ENCODE data around the gene ROPN1.
"Not testable (repeated sequence)": the region's sequence is repeated elsewhere in the genome, so short reads cannot be mapped to it uniquely, and the experiment has no call there.

ROPN1 gene

DNA sequence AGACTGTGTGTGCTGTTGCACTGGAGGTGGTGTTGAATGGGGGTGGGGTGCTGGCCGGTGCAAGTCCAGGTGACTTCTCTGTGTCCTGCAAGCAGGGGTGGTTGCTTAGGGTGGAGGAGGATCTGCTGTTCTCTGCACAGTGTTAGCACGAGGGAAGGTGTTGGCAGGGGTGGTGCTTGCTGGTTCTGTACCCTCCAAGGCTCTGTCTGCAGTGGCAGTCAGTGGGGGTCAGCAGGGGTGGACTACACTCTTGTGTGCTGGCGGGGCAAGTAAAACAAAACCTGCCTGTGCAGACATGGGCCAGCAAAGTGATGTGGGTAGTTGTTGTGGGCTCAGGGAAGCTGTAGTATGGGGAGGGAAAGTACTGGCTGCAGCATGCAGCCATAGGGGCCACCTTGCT lies 5.5 kb downstream of the ROPN1 start:
- DNase-seq = no peak

DNA sequence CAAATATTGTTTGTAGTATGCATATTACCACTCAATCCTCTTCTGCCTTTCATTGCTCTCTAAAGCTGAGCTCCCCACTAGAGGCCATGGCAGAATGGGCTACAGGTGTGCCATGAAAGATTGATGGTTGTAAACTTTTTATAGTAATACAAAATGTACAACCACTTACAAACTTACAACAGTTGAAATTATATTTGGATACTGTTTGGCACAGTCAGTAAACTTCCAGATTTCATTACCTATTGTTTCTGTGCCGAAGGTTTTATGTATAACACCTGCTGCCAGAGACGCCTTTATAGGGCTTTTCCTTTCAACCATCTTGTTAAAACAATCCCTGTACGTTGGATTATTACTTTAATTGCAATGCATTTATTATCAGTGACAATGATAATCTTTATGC lies 7.0 kb downstream of the ROPN1 start:
- DNase-seq = no peak

DNA sequence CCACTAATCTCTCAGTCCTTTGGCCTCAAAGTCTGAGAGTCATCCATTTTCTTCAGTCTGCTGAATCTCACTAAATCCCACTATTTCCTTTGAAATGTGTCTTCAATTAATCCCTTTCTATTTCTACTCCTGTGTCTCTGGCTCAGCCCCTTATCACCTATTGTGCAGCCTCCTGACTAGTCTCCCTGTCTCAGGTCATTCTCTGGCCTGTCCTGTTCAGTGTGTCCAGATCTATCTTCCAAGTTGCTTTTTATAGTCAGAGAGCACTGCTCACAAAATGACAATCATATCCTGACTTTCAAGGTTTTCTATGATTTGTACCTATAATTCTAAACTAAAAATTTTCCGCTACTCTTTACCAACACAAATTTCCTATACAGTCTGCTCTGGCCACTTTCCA lies 7.6 kb downstream of the ROPN1 start:
- no peak for DNase-seq

DNA sequence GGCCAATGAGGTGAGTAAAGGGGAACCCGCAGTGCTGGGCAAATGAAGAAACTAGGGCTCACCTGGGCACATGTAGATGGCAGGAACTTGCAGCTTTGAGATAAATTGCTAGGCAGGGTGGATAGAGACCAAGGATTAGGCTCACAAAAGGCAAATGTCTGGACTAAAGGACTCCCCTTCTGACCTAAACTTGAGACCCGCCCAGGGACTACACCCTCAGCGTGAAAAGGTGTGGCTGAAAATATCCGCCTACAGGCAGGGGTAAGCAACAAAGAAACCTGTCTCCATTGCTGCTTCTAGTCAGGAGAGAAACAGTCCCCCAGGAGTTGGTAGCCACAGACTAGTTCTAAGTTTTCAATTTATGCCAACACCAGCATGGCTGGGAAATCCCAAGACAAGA lies 10.6 kb downstream of the ROPN1 start:
- DNase-seq = not testable (repeated sequence)

DNA sequence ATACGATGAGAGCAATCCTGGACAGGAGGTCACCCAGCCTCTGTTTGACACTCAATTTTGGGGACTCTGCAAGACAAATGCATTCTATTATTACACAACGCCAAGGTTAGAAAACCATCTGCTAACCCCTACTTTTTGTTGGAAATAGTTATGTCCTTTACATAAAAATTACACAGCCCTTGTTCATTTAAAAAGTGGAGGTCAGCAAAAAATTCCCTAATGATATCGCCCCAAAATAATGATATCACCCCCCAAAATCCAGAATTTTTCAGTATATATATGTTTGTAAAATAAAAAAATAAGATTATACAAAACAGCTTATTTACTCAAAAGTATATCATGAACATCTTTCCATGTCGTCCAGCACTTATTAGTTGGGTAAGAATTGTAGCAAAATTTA lies 11.4 kb downstream of the ROPN1 start:
- no peak for DNase-seq

DNA sequence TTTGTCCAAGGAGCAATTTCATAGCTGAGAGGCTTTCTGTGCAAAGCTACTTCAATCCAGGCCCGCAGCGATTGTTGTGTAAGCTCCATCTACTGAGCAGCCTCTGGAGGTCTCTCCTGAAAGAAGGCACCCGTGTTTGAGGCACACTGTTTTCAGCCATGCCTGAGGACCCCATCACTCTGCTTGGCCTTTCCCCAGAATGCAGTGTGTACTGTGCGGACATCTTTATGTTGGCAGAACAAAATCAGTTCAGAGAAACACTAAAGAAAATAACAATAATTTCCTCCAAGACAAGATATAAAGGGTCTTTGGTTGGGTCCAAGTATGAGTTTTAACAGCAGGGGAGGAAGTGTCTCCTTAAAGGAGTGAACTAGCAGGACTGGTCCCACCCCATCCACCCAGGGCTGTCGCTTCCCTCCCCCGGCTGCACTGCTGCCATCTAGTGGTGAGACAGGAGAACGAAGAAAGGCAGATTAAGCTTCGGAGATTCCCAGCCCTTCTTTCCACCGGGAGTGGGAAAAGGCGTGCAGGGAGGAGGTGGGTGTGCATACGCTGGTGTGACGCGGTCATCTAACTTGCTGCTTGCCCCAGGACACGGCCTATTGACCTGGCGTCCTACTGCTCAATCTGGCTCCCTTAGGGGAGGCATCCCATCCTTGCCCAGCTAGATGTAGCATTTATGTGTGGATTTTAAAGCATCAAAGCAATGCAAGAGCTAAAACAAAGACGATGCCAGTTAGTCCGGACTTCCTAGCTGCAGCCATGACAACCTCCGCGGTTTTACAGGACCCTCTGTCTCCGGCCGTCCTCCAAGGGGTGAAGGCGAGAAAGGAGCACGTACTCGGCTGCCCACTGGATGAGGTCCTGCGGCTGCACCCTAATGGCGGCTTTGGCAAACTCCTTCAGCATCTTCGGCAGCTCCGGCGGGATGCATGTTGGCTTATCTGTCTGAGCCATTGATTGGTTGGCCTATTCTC lies 12.1 kb downstream of the ROPN1 start:
- DNase-seq = peak; percentile 37

DNA sequence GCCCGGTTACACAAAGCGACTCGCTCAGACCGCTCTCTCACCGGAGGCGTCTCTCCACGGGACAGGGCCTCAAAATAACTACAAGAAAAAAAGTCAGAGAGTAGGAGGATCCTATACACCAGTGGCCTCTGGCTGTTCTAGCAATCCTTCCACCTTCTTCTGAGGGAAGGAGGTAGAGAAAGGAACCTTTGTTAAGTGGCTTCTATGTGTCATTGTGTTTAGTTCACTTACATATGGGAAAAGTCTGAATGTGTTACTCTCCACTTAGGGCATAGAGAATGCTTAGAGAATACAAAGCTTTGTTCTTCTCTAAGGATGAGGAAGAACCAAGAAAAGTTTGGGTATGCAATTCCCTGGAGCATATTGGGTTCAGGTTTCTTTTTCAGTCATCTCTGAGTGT lies 15.0 kb downstream of the ROPN1 start:
- not testable (repeated sequence) for DNase-seq

DNA sequence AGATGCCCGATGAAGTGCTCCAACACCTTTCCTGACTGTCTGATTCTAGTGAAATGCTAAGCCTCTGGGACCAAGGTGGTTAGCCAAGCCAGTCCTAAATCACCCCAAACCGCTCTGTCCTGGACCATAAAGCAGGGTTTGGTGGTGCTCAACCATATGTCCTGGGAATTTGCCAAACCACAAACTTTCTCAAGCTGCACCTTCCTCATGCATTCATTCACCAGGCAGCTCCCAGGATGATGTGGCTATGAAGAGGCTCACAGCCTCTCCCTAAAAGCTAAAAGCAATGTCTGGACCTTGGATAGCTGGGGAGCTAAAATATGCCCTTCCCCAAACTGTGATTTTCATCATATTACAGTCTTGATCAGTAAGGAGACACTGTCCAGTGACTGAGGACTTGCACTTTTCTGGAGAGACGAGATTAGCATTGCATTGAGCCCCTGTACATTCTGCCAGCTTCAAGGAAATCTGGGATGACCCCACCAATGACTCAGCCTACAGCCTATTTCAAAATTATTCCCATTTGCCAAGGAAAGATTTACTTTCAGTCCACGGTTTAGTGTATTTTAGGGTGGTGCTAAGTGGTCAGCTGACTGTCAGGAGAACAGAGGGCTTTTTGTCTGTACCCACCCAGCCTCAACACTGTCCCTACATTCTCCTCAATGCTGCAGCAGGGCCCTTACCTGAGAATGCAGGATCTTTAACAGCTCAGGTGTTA lies 15.6 kb downstream of the ROPN1 start:
- DNase-seq = not testable (repeated sequence)

DNA sequence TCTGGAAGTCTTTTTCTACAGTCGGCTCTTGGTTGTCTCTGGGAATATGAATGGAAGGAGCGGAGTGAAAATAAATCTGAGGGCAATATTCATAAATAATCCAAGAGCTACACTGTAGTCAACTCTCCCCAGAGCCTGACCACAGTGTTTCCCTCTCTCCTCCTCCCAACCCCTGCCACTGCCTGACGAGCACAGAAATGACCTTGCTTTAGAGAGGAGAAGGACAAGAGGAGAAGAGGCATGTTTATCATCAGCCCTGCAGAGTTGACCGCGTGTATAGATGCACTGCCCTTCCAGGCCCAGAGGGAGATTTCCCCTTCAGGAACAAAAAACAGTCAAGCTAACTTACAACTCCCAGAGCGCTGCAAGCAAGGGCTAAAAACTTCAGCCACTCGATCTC lies 16.9 kb downstream of the ROPN1 start:
- not testable (repeated sequence) for DNase-seq

DNA sequence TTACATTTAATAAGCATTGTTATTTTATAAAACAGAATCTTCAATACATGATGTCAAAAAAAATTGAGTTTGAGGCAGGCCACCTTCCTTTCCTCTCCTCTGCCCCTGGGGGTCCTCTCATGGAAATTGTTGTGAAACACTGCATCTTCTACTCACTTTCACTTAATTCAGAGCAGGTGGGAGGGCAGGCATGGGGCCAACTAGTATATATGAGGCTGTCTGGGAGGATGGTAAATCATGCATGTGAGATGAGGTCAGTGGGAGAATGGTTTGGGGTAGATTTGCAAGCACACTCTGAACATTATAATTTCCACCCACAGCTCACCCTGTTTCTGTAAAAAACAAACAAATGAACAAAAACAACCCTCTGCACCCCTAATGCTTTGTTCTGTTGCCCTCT lies 20.5 kb downstream of the ROPN1 start:
- DNase-seq = no peak

DNA sequence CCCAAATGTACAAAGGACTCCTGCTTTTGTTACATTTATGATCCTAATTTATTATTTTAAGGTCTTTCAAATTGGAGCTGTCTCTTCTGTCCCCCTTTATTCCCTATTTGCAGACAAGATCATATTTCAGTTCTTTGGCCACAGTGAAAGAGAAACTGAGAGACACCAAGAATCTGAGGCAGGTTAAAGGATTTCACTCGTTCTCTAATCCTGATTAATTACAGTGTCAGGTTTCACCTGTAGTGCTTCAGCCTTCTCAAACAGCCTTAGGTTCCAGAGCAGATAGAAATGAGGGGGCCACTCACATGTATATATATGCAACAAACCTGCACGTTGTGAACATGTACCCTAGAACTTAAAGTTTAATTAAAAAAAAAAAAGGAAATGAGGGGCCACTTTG lies 24.7 kb downstream of the ROPN1 start:
- DNase-seq = peak; percentile 61

DNA sequence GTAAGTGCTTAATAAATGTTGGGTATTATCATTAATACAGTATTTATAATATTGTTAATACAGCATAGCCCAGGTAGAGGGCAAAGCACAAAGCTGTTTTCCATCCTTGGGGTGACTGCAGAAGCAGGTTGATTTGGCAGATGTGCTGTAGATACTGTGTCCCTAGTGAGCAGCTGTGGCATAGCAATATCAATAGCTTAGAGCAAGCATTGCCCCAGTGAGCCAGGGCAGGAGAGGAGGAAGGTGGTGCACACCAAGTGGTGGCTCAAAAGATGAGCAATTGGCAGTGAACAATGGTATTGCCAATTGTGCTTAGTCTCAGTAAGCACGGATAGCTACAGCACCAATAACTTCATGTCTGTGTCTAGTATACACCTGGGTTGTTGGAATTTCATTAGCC lies 25.1 kb downstream of the ROPN1 start:
- not testable (repeated sequence) for DNase-seq

DNA sequence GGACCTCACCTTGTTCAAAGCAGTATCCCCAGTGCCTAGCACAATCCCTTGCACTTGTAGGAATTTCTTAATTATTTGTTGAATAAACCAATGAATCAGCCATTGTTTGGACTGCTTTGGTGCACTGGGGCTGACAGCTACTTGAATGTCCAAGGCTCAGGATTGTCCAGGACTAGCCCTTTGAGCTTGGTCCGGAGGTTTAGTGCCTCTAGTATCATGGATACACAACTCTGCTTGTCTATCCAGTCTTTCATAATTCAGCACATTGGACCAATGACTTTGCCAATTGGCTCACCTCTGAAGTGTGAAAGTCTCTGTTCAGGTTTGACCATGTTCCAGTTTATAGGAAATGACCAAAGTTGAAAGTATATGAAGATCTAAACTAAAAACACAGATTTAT lies 27.1 kb downstream of the ROPN1 start:
- DNase-seq = not testable (repeated sequence)

DNA sequence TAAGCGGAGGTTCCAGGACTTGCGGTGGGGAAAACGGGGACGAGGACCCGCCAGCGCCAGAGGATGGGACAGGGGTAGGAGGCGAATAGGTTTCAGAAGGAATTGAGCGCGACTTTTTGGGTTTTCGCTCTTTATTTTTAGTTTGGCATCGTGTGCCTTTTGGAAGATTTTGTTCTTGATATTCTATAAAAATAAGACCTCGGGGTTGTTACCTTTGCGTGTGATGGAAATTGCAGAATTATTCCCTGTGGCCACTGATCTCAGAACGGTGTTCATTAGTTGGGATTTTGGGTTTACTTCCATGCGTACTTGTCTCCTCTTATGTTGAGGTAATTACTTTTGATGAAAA lies 30.4 kb downstream of the ROPN1 start:
- DNase-seq = no peak

DNA sequence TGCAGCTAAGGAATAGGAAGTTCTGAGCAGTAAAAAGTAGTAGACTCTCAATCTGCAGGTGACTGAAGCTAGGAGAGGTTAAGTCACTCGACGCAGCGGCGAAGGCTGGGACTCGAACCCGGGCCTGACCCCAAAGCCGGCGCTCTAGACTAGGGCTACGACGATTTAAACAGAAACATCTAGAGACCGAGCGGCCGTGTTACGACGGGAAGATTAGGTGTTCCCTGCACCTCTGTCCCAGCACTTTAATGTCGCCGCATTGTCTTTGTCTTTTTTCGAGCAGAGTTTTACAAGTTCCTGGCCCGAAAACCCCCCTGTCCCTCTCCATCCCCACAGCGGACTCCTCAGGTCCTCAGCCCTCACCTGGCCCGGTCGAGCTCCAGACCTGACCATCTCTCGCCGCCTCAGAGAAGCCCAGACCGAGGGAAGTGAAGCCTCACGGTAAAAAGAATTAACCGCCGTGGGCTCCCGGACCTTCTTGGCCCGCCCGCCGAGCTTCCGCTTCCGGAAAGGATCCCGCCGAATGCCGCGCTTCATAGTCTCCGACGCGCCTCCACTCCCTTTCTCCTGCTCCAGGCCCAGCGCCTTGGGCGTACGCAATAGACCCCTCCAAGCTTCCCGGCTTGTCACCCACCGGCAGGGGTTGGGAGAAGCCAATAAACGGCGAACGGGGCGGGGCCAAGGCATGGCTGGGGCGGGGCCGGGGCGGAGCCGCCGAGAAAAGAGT lies 31.0 kb downstream of the ROPN1 start, which contains the start of gene CCDC14:
Gene CCDC14, minus strand, starts transcription at position 449 of the 727 bp plus-strand sequence. Its CDS starts 56 bp downstream, at position 393.
- peak; percentile 96 for DNase-seq

DNA sequence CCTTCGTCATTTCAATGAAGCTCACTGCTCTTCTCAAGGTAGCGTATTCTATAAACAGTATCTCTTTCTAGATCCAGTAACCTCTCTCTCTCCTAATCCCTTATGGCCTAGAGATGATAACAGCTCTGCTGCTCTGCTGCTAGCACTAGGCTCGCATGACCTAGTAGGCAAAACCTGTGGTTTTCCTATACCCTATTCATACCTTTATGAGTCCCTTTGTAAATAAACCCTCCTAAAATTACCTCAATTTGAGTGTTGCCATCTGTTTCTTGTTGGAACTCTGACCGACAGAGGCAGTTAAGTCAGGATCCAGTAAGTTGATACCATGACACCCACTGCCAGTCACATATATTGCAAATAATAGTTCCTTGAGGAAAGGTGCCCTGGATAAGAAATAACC lies 38.2 kb downstream of the ROPN1 start:
- DNase-seq = peak; percentile 95

DNA sequence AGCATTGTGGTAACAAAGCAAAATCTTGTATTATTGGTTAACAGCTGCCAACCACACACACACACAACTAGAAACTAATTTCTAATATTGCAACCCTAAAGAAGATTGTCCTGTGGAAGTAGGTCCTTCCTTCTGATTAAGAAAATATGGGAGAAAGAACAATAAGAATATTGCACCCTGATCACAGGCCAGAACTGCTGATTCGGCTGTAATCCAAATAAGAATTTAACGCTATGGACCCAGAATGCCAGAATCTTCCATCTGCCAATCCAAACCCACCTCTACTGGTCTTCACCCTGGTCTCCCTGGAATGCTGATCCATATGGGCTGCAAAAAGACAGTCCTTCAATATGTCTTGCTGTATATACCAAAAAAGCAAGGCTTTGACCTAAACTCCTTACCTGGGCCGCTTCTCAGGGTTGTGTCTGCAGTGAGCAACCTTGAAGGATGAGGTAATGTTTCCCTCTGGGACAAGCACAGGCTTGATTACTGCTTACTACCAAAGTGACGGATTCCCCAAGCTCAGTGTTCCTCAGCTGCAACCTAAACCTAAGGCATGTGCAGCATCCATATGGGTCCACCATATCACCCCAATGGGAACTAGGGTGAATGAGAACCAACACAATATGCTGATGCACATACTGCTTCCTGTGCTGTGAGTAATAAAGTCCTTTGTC lies 38.9 kb downstream of the ROPN1 start:
- DNase-seq = no peak

DNA sequence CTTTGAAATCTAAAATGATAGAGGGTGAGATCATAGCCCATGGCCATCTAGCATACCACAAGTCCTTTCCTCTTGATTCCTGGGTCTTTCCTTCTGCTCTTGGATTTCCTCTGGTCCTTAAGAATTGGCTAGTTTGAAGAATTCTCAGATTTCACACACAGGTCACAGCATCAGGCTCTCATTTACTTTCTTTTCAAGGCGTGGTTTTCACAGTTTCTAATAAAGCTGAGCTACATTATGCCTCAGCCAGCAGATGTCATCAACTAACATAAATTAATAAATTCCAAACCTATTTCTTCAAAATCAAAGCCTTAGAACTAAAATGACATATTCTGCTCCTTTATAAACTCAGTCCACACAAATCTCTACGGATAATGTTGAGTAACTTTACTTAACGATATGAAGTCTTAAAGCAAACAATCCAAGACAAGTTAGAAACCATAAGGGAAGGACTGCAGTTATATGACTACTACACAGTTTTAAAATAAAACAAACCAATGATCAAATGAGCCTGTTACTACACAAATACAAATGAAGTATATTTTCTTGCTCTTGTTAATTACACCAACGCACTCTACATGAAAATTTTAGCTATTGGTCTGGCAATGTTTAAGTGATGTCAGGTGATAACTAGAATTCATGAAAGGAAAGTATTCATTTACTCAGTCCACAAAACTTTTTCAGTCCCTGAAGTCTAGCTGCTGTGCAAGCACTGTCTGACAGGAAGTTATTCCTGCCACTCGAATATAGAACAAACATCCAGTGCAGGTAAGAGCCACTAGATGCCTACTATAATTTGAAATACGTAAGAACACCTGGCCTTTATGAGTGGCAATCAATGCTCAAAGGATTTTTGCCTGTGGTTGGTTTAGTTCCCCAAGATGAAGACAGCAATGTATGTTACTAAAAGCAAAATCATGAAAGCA lies 40.1 kb downstream of the ROPN1 start:
- DNase-seq = no peak

DNA sequence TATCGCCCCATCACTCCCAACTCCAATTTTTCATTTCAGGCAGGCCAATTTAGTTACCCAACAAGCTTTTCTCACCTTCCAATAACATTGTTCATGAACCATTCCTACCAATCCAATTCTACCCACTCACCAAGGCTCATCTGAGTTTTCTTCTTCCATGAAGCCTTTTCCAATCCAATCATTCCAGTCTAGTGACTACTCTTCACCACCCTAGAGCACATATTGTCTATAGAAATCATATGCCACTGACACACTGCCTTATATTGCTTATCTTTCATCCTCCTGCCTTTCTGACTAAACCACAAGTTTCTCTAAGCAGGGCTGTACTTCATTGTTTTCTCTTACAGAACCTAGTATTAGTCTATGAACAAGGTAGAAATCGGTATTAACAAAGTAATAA lies 42.3 kb downstream of the ROPN1 start:
- DNase-seq = no peak

DNA sequence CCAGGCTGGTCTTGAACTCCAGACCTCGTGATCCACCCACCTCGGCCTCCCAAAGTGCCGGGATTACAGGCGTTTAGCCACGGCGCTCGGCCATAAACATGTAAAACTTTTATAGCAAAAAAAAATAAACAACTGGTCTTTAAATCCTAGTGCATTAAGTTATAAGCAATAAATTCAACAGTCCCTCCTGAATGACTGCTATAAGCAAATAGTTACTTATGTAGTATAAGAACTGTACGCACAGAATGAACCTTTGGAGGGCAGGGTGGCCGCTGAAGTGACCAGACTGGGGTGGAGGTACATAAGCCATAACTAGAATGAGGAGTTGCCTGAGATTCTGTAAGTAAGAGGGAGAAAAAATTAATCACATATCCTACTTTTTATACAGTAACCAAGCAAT lies 43.5 kb downstream of the ROPN1 start:
- no peak for DNase-seq

DNA sequence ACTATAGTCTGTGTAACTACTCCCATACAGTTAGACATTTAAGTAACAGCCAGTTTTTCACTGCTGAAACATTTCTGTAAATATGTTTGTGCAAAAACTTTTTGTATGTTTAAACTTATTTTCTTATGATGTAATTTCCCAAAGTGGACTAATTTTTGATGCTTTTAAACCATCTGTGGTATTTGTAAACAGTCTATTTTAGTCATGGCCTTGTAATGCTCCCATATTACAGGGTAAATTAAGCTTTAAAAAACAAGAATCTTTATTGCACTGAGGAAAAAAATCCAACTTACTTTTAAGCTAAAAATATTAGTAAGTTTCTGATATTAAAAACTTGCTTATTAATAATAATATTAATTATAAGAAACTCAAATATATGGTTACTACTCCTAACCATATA lies 44.4 kb downstream of the ROPN1 start:
- no peak for DNase-seq

DNA sequence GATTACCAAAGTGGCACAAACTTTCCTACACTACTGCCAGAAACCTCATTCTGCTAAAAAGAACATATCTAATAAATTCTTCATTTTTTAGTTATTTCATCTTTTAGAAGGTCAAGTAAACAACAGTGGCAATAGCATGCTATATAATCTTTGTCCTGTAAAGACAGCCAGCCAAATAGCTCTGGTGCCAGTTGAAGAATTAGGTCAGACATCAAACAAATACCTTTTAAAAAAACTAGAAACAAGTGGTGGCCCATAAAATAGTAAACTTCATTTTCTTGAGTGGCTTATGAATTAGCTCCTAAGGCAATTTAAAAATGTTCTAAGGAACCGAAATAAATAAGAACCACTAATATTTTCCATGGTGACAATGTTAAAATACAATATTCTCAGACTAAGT lies 50.4 kb downstream of the ROPN1 start:
- no peak for DNase-seq
